Stimulated activated CD8-positive, alpha-beta memory T cell treated with anti-CD3 and anti-CD28 coated beads, Interleukin-15, amount 100 ng/mL, for 1 hour (primary cell): Measurements from ENCODE around the gene MGST3.
"Not testable (repeated sequence)": the region's sequence is repeated elsewhere in the genome, so short reads cannot be mapped to it uniquely, and the experiment has no call there.

Experiments
- DNase-seq: peaks from one replicate; pipeline ENCODE4 v3.0.0-alpha.2; 2020; ENCODE audit warnings: low read depth

Gene MGST3

GRCh38 chr1:165630629-165631341, at the start of gene MGST3:
Gene MGST3 (plus strand): TSS chr1:165631234. CDS start chr1:165649848, 18,614 bp downstream.
- peak; percentile 76 for DNase-seq

- no peak for DNase-seq
These were observed 49.1 kb upstream of the MGST3 start for GRCh38 chr1:165581926-165582325.

- no peak for DNase-seq
These were observed 44.6 kb upstream of the MGST3 start for GRCh38 chr1:165586398-165586797.

- DNase-seq = not testable (repeated sequence)
These were observed 39.6 kb upstream of the MGST3 start for GRCh38 chr1:165591391-165591790.

GRCh38 chr1:165592945-165593823, 37.9 kb upstream of the MGST3 start:
- DNase-seq = peak; percentile 75

GRCh38 chr1:165595246-165595938, 35.6 kb upstream of the MGST3 start:
- DNase-seq = no peak

- DNase-seq = peak; percentile 75
These were observed 33.0 kb upstream of the MGST3 start for GRCh38 chr1:165597883-165598675.

- no peak for DNase-seq
These were observed 32.4 kb upstream of the MGST3 start for GRCh38 chr1:165598676-165599059.

- DNase-seq = no peak
These were observed 30.2 kb upstream of the MGST3 start for GRCh38 chr1:165600793-165601192.

- DNase-seq = no peak
These were observed 27.2 kb upstream of the MGST3 start for GRCh38 chr1:165603810-165604209.

GRCh38 chr1:165605246-165605645, 25.8 kb upstream of the MGST3 start:
- no peak for DNase-seq

GRCh38 chr1:165606676-165607075, 24.4 kb upstream of the MGST3 start:
- DNase-seq = not testable (repeated sequence)

GRCh38 chr1:165610866-165611265, 20.2 kb upstream of the MGST3 start:
- DNase-seq = no peak

- no peak for DNase-seq
These were observed 19.0 kb upstream of the MGST3 start for GRCh38 chr1:165612062-165612461.

GRCh38 chr1:165616054-165616612, 14.9 kb upstream of the MGST3 start:
- DNase-seq = no peak

GRCh38 chr1:165616987-165617546, 14.0 kb upstream of the MGST3 start:
- no peak for DNase-seq

- no peak for DNase-seq
These were observed 11.3 kb upstream of the MGST3 start for GRCh38 chr1:165619647-165620151.

GRCh38 chr1:165623624-165624023, 7.4 kb upstream of the MGST3 start:
- no peak for DNase-seq

GRCh38 chr1:165624441-165624840, 6.6 kb upstream of the MGST3 start:
- DNase-seq = no peak

- no peak for DNase-seq
These were observed 2.7 kb upstream of the MGST3 start for GRCh38 chr1:165628147-165628822.
